EH (cell line): ENCODE measurements around the gene SNAPC1.
A peak's percentile ranks its signal among the peaks of the same experiment; 100 is the strongest.
"Not testable (repeated sequence)": the region's sequence is repeated elsewhere in the genome, so short reads cannot be mapped to it uniquely, and the experiment has no call there.

ENCODE experiments used
- DNase-seq: peaks from one replicate; pipeline ENCODE4 v3.0.0-alpha.2; 2015; ENCODE audit warnings: low read depth

SNAPC1 gene

GRCh38 chr14:61761959-61762786, at the start of gene SNAPC1:
TSS of gene SNAPC1 (plus strand) at chr14:61762420. CDS start at chr14:61762461, 41 bp downstream.
- peak; percentile 98 for DNase-seq

GRCh38 chr14:61713724-61714437, 48.3 kb upstream of the SNAPC1 start:
- DNase-seq: no peak

- DNase-seq: no peak
Observed at GRCh38 chr14:61716956-61717355, 45.3 kb upstream of the SNAPC1 start.

DNA sequence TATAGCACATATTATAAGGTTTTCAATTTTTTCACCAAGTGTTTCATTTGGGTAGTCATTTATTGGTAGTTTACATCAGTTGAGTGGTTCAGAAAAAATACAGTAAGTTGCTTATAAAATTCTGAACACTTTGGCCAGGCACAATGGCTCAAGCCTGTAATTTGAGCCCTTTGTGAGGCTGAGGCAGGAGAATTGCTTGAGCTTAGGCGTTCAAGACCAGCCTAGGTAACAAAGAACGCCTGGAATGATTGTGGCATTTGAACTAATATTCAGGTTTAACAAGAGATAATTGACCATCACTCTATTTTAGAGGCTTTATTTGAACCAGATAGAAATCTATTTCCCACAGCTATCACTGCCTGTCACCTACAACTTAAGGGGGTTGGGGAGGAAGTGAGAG, 44.2 kb upstream of the SNAPC1 start:
- no peak for DNase-seq

DNA sequence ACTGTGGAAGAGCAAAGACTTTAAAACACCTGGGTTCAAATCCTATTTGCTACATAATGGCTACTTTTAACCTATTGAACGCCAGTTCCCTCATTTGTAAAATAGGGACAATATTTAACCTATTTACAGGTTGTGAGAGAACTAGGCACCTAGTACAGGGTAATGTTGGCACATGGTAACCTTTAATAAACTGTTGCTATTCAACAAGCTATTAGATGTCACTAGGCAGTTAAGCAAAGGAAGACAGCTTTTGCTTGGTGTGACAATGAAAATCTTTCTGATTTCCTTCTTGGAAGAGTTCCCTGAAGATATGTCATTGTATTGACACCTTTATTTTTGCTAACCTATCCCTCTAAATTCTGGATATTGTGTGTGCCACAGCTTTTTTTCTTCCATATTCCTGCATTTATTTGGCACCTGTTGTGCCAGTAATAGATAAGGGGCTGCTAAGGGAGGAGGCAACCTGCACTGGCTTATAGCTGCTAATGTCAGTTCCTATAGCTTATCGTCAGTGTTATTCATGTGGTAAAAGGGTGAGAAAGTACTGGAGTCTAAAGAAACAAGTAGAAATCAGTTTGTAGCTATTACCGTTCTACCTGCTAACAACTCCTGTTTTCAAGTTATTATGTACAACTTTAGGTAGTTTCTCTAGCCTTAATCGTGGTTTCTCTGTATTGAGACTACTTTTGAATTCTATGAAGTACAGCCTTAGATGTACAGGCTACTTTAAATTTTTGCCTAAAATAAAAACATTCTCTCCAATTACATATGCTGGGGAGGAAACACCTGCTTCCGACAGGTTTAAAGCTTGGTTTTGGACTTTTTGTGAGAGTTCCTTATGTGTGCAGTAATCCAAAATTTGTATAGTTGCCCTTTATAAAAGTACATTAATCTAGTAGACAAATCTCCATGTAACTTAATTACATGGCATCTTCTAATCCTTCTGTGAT, 42.6 kb upstream of the SNAPC1 start:
- no peak for DNase-seq

DNA sequence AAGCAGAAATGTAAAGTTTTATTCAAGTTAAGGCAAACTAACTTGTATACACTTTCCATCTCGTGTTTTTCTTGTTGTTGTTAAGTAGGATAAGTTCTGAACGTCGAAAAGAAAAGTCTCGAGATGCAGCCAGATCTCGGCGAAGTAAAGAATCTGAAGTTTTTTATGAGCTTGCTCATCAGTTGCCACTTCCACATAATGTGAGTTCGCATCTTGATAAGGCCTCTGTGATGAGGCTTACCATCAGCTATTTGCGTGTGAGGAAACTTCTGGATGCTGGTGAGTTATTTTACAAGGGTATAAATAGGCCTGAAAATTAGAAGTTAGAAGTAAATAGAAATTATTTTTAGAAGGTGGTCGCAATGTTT, 41.9 kb upstream of the SNAPC1 start:
- peak; percentile 49 for DNase-seq

DNA sequence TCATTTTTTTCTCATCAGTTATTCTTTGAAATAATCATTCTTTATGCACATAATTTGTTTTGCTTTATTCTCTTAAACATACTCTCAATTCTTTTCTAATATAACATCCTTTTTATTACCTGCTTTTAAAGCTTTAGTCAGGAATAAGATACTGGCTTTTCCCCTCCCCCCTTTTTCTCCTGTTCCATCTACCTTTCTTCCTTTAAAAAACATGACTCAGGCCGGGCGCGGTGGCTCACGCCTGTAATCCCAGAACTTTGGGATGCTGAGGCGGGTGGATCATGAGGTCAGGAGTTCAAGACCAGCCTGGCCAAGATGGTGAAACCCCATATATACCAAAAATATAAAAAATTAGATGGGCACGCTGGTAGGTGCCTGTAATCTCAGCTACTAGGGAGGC, 41.5 kb upstream of the SNAPC1 start:
- no peak for DNase-seq

GRCh38 chr14:61724133-61724532, 38.1 kb upstream of the SNAPC1 start:
- DNase-seq: no peak

- DNase-seq: no peak
Observed at GRCh38 chr14:61726778-61727658, 35.2 kb upstream of the SNAPC1 start.

DNA sequence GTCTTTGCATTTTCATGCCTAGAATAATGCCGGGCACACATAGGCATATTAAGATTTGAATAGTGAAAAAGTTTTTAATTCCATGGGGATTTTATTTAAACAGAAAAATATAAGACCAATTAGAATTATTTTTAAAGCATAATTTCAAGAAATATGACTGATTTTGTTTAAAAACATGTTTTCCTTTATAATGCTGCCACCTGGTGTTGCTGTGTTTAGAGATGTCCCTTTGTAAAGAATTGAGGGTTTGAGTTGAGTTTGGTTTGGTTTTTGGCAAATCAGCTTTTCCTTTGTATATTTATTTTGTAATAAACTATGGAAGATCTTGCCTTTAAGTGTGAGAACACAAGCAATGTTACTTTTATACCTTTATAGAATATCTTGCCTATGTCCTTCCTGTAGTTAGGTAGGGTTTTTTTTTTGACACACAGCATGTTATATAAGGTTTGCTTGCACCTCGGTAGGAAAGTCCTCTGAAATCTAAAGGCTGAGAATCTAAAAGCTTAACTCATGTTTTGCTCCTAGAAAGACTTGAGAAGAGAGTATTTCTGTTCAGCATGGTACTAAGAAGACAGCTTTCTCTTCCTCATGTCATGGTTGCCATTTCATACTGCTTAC, 31.4 kb upstream of the SNAPC1 start:
- no peak for DNase-seq

DNA sequence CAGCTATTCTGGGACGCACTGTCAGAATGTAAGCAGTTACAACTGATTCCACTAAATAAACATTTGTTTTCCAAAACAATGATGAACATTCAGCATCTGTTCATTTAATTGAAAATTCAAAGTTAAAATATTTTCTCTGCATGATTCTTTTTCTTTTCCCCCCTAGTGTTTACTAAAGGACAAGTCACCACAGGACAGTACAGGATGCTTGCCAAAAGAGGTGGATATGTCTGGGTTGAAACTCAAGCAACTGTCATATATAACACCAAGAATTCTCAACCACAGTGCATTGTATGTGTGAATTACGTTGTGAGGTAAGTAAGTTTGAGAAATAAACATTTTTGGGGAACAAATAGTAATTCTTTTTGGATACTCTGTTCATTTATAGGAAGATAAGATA, 28.2 kb upstream of the SNAPC1 start:
- no peak for DNase-seq

- no peak for DNase-seq
Observed at GRCh38 chr14:61736751-61737150, 25.5 kb upstream of the SNAPC1 start.

GRCh38 chr14:61737915-61738314, 24.3 kb upstream of the SNAPC1 start:
- no peak for DNase-seq

- no peak for DNase-seq
Observed at GRCh38 chr14:61739133-61739532, 23.1 kb upstream of the SNAPC1 start.

GRCh38 chr14:61742371-61742770, 19.8 kb upstream of the SNAPC1 start:
- DNase-seq: no peak

GRCh38 chr14:61744238-61744637, 18.0 kb upstream of the SNAPC1 start:
- DNase-seq: no peak

- not testable (repeated sequence) for DNase-seq
Observed at GRCh38 chr14:61746346-61746745, 15.9 kb upstream of the SNAPC1 start.

GRCh38 chr14:61746881-61747280, 15.3 kb upstream of the SNAPC1 start:
- DNase-seq: peak; percentile 29

GRCh38 chr14:61747342-61747741, 14.9 kb upstream of the SNAPC1 start:
- DNase-seq: peak; percentile 25

GRCh38 chr14:61749264-61749663, 13.0 kb upstream of the SNAPC1 start:
- DNase-seq: peak; percentile 54

DNA sequence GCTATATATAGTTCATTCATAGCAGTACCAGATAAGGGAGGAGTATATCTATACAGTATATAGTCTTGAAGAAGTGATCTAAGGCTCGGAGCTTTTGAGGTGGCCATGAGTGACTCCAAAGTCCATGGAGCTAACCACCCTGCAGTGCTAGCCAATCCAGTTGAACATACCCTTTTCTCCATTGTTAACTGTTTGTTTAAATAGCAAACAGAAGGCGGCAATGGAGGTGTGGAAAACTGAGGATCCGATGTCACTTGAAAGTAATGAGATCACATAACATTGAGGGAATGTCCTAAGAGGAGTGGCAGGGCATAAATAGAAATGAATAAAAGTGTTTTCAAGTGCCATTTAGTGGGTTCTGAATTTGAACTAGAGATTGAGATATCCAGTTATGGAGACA, 12.4 kb upstream of the SNAPC1 start:
- peak; percentile 30 for DNase-seq
